Stimulated activated CD4-positive, alpha-beta T cell treated with anti-CD3 and anti-CD28 coated beads, TNF-alpha, amount 100 ng/mL, for 4 hours (primary cell): Measurements from ENCODE around the gene SPSB4.
"Not testable (repeated sequence)": the region's sequence is repeated elsewhere in the genome, so short reads cannot be mapped to it uniquely, and the experiment has no call there.

Source experiments
- DNase-seq, 3 experiments: peaks; one replicate each; pipeline ENCODE4 v3.0.0-alpha.2; 2020; ENCODE audit warnings: low read depth in 3 of 3

SPSB4 gene

GRCh38 chr3:141050576-141051442 is at the start of gene SPSB4:
Gene SPSB4 (plus strand): TSS chr3:141051347. CDS start chr3:141066105, 14,758 bp downstream.
- no peak for DNase-seq

GRCh38 chr3:141006344-141006743 is 44.8 kb upstream of the SPSB4 start:
- no peak for DNase-seq

GRCh38 chr3:141009496-141009895 is 41.7 kb upstream of the SPSB4 start:
- no peak for DNase-seq

DNA sequence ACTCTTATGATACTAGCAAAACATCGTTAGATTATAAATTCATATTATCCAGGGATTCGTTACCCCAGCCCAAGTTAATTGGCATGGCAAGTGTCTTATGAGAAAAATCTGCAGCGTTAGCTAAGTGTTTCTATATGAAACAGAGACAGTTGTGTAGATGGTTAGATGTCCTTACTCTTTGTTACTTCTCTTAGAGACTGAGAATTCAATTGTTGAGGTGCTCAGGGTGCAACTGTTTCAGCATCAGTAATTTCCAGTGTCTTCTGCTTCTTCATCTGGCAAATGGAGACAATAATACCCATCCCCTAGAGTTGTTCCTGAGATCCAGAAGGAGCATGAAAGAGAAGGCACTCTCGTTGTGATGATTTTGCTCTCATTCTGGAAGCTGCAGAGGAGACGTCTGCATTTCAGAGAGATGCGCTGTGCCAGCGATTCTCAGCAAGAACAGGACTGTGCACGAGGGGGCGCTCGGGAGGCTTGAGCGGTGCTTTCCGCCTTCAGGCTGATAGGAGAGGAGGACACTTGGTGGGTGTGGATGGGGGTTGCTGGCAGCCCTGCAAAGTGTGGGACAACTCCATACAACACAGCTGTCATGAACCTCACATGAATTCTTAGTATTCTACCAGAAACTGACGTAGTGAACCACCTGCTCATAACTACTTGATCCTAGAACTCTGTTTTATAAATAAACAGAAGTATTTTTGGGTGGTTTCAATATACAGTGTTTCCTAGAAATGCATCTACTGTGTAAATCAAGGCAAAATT is 39.7 kb upstream of the SPSB4 start:
- peak; percentile 38 to 54 (median 42) for DNase-seq

- no peak for DNase-seq
These were observed 39.2 kb upstream of the SPSB4 start for GRCh38 chr3:141011997-141012262.

GRCh38 chr3:141012571-141012970 is 38.6 kb upstream of the SPSB4 start:
- no peak for DNase-seq

- no peak for DNase-seq
These were observed 35.7 kb upstream of the SPSB4 start for GRCh38 chr3:141015481-141015880.

GRCh38 chr3:141017366-141018322 is 33.5 kb upstream of the SPSB4 start:
- DNase-seq = not testable (repeated sequence)

DNA sequence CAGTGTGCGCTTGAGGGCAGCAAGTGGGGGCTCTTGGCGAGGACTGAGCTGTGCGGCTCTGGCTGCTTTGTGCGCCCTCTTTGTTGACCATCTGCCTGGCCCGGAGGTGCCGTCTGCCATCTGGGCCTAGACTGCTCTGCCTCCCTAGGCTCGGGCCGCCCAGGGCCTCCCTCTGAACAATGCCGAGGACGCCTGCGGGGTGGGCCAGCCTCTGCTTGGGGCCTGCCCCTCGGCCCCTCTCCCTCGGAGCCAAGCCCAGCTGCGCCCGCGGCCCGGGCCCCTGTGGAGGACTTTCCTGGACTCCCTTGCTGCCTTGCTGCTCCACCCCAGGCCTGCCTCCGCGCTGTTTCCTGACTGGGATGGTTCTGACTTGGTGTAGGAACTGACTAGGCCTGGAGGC is 31.9 kb upstream of the SPSB4 start:
- DNase-seq = no peak

- no peak for DNase-seq
These were observed 30.9 kb upstream of the SPSB4 start for GRCh38 chr3:141020143-141020830.

GRCh38 chr3:141021261-141021660 is 29.9 kb upstream of the SPSB4 start:
- no peak for DNase-seq

DNA sequence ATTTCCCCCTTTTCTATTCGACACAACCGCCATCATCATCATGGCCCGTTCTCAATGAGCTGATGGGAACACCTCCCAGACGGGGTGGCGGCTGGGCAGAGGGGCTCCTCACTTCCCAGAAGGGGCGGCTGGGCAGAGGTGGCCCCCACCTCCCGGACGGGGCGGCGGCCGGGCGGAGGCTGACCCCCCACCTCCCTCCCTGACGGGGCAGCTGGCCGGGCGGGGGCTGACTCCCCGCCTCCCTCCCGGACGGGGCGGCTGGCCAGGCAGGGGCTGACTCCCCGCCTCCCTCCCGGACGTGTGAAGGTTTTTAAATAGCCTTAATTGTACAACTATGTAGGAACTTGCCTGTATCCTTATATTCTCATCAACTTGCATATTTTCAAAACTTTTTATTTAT is 20.9 kb upstream of the SPSB4 start:
- no peak for DNase-seq

DNA sequence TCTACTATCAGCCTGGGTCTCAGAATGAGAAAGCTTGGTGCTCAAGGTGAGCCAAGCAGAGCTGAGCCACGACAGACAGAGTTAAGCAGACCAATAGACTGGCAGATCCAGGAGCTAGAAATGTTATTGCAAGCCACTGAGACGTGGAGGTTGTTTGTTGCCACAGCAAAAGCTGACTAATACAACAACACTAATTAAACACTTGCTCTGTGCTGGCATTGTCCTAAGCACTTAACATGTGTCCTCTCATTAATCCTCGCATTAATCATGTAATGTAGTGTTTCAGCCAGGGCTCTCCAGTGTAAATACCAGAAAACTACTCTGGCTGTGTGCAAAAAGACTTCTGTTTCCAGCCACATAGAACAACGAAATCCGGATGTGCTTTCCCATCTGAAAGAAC is 11.6 kb upstream of the SPSB4 start:
- no peak for DNase-seq

GRCh38 chr3:141044695-141045641 is 6.2 kb upstream of the SPSB4 start:
- no peak for DNase-seq

GRCh38 chr3:141045849-141046248 is 5.3 kb upstream of the SPSB4 start:
- DNase-seq = no peak

DNA sequence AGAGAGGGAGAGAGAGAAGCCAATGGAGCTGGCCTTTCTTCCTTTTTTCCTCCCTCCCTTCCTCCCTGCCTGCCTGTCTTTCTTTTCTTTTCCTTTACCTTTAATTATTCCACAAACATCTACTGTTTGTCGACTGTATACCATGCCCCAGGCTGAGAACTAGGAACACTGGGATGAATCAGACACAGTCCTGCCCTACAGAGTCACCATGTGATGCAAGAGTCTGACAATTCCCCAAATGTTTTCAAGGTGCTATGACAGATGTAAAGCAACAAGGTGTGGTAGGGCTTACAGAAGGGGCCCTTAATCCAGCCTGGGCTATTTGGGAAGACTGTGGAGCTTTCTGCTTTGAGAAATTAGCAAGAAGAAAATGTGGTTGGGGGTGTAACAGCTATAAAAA is 4.0 kb upstream of the SPSB4 start:
- DNase-seq = no peak

DNA sequence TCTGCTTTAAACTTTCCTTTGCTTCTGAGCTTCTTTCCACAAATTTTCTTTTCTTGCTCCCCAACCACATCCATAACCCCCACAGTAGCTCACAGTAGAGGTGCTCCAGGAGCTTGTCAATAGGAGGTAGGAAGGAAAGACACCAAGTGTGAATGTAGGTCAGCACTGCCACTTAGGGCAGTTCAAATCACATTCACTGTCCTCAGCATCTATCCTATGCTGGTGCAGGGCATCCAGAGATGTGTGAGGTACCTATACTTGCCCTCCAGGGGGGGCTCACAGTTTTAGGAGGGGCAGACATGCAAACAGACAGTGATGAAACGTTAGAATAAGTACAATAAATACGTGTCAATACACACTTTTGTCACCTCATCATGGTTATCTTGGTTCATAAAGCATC is 1.5 kb upstream of the SPSB4 start:
- DNase-seq = no peak

DNA sequence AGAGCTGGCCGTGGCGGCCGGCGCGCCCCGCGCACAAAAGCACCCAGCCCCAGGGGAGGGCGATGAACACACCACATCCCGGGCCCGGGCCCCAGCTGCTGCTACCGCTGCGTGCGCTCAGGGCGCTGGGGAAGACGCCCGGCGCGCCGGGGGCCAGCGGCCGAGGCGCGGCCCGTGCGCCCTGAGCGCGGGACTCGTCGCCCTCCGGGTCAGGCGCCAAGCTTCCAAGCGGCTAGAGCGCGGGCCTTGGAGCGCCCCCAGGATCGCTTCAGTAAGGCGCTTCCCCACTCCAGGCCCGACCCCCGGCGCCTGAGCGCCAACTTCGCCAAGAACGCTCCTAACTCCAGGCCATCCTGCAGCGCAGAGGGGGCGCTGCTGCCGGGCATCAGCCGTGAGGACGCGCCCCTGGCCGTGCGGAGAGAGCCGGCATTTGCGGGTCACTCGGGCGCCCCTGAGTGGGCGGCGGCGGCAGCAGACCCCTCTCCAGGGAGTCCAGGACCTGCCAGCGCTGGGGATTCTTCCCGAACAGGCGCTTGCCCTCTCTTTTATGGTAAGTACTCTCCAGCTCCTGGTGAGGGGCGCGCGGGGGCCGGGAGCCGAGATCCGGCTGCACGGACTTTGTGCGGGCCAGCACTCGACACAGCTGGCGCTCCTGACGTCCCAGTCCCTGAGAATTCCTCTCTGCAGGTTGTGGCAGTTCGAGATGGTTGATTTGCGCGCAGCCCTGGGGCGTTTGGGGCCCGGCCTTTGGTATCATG is 475 bp downstream of the SPSB4 start:
- no peak for DNase-seq

GRCh38 chr3:141052201-141053069 is 1.3 kb downstream of the SPSB4 start:
- no peak for DNase-seq
